ENCODE measurements around the gene GUCA2A.

- TF ChIP-seq CTCF (IDR thresholded peaks at IDR 0.05) (no peak), EP300 (IDR thresholded peaks at IDR 0.05; ENCODE audit: low read depth) (no peak), POLR2AphosphoS5 (IDR thresholded peaks at IDR 0.05) (no peak)
These were observed 37.4 kb upstream of the GUCA2A start for GRCh38 chr1:42201986-42202385.

All from transverse colon (tissue), 4 donors.